ENCODE measurements around the gene EYA3.

Gene EYA3

DNA sequence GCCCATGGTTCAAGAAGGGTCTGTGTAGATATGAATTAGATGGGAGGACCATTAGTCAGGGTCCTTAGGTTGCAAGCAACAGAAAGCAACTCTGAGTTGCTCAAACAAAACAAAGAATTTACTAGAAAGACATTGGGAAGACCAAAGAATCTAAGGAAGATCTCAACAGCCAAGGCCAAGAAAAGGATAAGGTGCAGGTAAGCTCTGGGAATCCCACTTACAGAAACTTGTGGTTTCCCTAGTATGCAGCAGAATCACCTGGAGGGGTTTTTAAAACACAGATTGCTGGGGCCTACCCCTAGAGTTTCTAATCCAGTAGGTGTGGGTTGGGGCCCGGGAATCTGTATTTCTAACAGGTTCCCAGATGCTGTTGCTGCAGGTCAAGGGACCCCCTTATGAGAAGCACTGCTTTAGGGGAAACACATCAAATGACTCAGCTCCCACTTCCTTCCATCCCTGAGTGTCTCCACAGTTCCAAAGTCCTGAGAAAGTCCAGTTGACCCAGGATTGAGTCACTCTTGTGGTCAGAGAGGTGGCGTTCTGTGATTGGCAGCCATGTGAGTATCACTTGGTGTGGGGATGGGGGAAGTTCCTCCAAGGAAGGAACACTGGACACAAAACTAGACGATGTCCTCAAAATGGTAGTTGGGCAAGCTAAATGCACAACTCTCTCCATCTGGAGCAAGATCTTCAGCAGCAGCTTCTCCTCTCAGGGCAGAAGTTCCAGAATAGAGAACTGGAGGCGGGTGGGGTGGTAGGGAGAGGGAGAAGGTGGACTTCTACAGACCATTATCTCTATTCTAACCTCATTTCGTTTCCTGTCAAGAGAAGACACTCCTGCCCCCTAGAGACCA is 24.2 kb upstream of the EYA3 start:
- DNase-seq, result no peak

DNA sequence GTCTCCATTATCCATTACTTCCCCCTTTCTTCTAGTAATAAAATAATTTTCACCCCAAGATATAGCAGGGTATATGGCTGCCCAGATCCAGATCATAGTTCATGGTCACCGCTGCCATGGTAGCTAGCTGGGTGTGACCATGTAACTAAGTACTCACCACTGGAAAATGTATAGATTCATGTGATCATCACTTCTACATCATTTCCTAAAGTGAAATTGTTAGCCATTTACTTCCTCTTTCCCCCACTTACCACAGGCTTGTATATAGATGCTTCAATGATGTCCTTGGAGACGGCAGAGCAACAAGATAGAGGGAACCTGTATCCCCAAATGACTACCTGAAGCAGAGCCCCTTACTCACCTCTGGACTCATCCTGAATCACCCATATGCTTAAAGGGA is 22.7 kb upstream of the EYA3 start:
- no peak for DNase-seq

DNA sequence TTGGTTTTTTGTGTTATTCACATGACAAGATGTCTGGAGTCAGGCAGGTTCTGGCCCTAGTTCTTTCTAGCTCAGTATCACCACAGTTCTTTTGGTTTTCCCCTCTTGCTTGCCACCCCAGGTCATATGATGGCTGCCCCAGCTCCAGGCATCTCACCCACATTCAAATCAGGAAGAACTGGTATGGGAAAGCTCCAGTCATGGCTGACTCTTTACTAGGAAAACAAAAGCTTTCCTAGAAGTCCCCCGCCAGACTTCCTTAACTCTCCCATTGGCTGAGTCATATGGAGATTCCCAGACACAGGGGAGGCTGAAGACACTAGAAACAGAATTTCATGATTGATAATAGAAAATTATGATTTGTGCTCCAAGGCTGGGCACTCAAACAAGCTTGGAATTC is 22.1 kb upstream of the EYA3 start:
- no peak for DNase-seq

DNA sequence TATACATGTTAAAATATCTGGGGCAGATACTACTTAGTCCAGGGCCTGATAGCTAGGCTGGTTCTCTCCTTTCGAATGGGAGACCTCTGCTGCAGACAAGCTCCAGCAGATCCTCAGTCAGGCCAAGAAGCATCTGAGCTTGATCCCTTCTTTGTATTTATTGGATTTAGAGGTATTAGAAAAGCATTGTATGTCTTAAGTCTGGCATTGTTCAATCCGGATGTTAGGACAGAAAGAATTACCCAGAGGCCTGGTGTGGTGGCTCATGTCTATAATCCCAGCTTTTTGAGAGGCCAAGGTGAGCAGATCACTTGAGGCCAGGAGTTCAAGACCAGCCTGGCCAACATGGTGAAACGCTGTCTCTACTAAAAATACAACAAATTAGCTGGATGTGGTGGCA is 21.2 kb upstream of the EYA3 start:
- no peak for DNase-seq

DNA sequence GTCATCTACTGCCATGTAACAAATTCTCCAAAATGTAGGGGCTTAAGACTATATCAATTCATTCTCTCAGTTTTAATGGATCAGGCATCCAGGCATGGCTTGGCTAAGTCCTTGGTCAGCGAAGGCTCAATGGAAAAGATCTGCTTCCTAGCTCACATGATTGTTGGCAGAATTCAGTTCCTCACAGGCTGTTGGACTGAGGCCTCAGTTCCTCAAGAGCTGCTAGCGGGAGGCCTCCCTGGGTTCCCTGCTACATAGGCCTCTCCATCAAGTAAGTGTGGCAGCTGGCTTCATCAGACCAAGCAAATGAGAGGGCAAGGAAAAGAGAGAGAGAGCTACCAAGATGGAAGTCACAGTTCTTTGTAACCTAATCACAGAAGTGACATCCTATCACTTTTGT is 19.6 kb upstream of the EYA3 start:
- no peak for DNase-seq

DNA sequence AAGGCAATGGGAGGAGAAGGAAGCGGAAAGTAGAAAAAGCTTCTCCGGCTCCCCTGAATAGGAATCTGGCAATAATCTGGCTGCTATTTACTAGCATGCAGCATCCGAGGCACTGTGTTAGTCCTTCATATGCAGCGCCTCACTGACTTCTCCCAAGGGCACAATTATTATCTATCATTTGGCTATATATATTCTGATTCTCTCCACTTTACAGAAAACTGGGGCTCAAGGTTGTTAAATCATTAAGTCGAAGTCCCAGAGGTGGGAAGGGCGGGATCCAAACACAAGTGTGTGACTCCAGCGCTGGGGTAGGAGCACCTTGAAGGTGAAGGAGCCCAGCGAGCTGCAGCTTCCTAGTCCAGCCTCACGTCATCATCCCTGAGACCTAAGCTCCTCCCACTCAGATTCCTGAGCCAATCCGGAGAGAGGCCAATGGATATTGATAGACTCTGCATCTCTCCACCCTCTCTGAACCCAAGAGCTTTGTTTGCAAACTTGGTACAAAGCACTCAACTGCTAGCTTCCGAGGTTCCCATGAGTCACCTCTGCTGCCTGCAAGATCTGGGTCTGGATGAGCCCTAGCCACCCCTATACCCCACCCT is 16.6 kb upstream of the EYA3 start:
- no peak for DNase-seq

DNA sequence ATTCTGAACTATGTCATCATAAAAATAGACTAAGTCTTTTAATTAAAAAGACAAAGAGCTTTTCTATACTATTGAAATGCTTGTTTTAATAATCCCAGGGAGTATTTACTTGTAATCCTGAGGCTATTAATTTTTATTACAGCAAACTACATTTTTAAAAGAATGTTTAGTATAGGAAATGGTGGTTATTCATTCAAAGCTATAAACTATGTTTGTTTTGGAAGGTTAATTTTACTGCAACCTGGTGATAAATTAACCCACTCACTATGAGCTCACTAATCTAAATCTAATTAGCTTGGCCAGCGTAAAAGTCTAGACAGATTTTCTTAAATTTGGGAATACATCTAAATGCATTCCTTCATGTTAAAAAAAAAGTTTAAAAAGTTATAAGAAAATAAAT is 13.8 kb upstream of the EYA3 start:
- DNase-seq, result no peak

DNA sequence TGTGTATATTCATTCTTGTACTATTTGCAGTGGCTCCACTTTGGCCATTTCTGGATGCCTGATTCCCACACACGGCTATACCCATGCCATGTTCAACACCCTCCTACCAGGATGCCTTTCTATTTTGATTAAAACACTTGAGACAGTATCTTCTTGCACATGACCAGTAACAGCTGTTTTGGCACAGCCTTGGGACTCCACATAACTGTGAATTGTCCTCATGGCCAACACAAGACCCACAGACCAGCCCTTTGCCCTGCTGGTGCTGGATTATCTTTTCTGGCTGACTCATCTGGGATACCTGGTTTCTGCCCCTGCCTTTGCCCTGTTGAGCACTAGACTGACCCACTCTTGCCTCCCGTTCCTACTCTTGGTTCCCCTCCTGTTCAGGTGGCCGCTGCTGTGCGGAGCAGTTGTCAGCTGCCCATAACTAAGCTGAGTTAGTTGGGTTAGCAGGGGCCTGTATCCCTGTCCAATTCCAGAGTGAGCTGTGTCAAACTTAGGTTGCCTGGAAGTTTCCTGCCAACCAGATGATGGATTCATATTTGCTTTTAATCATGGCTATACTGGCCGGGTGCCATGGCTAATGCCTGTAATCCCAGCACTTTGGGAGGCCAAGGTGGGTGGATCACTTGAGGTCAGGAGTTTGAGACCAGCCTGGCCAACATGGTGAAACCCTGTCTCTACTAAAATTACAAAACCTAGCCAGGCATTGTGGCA is 10.8 kb upstream of the EYA3 start:
- no peak for DNase-seq

DNA sequence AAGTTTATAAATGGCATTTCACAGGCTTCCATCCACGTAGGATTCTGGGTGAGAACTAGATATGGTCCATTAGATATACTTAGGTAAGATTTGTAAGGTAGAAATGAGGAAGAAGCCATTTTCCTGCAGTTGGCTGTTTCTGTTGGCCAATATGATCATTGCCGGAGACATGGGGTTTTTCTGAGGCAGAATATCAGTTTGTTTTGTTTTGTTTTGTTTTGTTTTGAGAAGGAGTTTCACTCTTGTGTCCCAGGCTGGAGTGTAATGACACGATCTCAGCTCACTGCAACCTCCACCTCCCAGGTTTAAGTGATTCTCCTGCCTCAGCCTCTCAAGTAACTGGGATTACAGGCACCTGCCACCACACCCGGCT is 8.7 kb upstream of the EYA3 start:
- DNase-seq, result no peak

DNA sequence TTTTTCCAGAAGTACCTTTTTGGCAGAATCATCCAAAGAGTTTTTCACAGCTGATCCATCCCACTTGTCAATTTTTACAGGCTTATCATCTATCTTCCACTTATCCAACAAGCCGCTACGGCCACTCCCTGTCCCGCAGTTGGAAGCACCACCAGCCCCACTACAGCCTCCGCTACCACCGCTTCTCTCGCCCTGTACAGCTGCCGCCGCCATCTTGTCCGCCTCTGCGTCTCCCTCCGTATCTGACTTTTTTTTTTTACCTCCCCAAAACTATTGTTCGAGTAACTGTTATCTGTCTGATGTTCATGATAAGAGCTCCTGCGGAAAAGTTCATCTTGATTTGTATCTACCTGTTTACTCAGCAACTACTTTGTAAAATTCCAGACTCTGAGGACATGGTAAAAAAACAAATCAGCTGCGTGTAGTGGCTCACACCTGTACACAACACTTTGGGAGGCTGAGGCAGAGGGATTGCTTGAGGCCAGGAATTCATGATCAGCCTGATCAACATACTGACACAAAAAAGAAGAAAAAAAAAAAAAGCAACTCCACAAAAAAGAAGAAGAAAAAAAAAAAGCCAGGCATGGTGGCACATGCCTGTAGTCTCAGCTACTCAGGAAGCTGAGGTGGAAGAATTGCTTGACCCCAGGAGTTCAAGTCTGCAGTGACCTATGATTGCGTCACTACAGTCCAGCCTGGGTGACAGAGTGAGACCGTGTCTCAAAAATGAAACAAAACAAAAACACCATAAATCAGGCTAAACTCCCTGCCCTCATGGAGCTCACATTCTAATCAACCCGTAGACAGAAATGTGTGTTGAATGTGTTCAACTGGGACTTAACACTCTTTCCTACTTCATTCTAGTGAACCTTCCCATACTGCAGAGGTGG is 8.0 kb upstream of the EYA3 start:
- no peak for DNase-seq

DNA sequence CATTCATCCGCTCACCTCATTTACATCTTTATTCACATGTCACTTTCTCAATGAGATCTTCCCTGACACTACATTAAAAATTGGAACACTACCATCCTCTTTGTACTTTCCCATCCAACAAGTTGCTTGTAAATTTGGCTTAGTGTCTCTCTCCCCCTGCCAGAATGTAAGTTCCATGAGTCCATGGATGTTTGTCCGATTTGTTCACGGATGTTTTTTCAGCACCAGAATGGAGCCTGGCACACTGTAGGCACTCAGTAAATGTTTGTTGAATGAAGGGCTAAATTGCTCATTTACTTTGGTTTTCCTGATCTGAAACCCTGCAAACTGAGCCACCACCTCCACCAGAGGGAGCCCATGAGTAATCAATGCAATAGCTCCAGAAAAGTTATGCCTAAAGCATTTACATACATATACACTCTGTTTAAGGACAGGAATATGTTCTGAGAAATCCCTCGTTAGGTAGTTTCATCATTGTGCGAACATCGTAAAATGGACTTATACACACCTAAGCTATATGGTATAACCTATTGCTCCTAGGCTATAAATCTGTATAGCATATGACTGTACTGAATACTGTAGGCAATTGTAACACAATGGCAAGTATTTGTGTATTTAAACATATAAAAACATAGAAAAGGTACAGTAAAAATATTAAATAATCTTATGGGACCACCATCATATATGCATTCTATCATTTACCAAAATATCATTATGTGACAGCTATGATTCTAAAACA is 2.8 kb upstream of the EYA3 start:
- DNase-seq, result peak; percentile 3

DNA sequence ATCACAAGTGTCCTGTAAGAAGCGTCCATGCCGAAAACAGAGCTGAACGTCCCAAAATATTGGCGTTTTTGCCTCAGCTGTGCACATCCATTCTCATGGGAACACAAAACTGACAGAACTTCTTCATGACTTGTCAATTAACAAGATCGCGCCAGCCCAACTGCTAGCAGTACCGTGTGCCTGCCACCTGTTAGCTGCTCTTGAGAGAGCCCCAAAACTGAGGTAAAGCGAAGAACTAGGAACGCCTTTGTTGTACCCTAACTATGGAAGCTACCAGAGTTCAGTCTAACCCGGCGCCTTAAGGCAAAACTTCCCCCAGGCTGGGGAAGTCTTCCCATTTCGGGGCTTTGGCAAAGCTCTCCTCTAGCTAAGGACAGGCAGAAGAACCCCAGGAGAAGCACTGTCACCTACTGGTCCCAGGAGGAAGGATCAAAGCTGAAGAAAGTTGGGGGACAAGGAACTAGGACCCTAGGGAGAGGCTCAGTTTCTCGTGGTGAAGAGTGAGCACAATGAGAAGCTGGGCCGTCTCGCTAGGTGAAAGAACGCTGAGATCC is 719 bp downstream of the EYA3 start:
- DNase-seq, result no peak

DNA sequence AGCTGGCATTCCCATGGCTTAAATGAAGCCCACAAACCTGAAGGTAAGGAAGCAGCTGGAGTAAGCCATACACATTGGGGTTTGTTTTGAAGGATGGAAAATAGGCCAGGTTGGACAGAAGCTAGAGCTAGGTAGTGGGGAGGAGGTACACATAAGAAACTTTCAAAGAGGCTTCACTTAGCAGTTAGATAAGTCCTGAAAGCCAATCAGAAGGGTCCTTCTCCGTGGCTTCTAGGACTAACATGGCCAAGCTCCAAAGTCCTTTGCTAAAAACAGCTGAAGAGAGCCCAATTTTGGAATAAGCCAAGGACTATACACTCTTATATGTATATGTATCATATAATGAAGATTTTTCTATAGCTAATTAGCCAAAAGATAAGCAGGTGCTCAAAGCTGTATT is 1.8 kb downstream of the EYA3 start:
- DNase-seq, result no peak

DNA sequence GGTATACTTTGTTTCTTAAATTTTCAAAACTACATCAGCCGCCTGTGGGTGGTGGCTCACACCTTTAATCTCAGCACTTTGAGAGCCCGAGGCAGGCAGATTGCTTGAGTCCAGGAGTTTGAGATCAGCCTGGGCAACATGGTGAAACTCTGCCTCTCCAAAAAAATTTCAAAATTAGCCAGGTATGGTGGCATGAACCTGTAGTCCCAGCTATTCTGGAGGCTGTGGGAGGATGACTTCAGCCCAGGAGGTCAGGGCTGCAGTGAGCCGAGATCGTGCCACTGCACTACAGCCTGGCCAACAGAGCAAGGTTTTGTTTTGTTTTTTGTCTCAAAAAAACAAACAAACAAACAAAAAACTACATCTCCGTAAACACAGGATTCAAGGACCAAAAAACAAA is 3.3 kb downstream of the EYA3 start:
- DNase-seq, result no peak

DNA sequence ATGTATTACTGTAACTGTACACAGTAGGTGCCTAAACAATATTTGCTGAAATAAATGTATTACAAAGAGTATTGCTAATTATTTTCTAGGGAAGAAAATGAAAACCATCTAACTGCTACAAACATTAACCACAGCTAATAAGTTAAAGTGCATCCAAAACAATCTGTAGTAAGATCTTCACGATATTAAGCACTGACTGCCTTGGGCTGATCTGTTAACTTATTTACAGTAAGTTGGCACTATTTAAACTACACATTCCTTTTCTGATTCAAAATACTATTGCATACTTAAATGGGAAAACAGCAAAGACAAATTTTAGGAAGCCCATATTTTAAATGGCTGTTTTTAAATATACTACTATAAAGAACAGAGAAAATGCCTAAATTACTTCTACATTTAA is 4.5 kb downstream of the EYA3 start:
- no peak for DNase-seq

DNA sequence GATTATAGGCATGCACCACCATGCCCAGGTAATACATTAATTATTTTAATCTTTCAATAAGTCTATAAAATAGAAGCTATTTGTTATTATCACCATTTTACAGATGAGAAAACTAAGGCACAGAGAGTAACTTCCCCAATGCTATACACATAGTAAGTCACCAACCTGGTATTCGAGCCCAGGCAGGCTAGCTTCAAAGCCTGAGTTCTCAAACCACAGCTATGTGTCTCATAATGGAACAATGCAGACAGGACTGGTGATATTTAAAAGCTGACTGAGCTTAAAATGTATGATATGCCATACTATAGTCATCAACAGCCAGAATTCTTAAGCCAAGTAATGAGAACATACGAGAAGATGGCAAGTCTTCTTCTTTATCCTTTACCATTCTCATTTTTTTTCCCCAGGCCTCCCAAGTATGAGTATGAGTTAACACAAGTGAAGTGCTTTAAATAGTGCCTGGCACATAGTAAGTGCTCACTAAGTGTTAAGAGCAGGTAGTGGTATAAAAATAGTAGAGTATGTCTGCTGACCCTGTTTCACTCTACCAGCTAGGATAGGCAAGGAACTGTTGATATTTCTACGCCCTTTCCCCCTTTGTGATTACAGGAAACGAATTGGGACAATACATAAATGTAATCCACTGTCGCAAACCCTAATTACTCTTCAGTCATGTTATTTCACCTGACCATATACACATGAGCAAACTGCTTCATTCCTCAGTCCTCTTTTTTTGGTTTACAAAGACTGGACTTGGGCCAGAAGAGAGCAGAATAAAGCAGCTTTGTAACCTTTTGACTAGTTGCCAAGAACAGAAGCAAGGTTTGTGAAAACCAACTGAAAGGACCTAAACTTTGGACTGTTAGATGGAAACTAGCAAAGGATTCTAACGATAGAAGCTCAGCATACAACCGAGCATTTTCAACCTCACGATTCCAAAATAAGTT is 9.5 kb downstream of the EYA3 start:
- DNase-seq, result no peak

DNA sequence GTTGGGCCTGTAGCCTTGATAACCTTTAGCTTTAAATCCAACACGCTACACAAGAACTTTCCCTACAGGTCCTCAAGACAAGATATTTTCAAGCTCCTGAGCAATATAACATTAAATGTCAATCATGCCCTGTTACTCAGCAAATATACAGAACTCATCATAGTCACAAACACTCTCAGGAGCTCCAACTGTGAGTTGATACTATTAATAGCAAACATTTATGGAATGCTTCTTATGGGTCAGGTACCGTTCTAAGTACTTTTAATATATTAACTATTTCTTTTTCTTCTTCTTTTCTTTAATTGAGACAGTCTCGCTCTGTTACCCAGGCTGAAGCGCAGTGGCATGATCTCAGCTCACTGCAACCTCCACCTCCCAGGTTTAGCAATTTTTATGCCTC is 10.1 kb downstream of the EYA3 start:
- DNase-seq, result no peak

DNA sequence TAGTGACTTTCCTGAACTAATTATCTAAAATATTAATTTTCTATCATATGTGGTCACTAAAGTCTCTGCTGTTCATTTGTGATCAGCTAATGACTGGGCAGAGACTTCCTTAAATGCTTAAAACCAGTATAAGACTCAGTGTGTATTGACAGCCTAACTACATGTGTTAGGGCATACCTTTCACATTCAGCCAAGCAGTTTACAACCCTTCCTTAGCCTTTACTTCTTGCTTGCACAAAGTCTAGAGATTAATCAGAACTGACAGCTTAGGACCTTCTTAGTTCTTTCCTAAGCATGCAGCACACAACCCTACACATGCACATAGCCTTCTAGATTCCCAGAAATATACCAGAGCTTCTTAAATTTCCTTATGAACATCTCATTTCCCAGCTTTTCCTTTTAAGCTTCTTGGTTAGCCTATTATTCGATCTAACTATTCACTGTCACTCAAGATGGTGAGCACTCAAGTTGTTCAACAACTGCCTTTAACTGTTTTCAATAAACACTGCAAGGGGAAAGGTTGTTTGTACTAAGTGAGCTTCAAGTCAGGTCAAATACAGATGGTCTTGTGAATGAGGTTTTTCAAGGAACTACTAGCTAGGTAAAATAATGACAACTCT is 13.4 kb downstream of the EYA3 start:
- no peak for DNase-seq

DNA sequence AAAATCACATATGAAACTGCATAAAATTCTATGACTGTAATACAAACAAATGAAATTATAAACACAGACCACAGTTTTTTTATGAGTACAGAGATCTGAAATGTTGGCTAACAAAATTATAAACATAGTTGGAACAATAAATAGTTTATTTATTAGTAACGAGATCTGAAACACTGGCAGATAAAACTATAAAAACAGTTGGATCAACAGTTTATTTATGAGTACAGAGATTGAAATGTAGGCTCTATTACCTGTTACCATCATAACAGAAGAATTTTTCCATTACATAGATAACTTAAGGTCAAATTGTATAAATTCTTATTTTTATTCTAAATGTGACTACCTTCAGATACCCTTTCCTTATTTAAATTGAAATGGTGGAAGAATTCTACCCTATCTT is 14.5 kb downstream of the EYA3 start:
- no peak for DNase-seq

DNA sequence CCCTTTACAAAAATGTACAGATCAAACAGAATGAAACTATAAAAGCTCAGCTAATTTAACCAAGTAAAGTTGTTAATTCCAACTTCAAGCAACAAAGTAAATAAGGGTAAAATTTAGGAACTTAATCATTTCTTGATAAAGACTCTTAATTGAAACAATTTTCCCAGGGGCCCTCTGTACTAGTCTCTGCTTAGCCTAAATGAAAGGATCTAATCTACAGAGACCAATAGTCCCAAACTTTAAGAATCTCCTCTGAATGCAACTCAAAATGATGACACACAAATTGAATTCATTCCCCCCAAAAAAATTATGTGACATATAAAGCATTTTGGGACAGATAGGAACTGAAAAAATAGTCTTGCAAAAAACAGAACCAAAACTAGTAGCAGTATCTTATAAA is 16.6 kb downstream of the EYA3 start:
- no peak for DNase-seq

Measured in NCI-H1417 treated with DMSO at 0.1 percent for 48 hours (cell line).